SK-N-SH treated with all-trans-retinoic acid at 6 μM for 48 hours (cell line): ENCODE data around the gene PFN2.

Source experiments
- ATAC-seq: fragments of 200-7000 bp; cut with Tn5 transposase; 3 replicates; pipeline ENCODE4 v1.9.1; 2020; ENCODE audit warnings: mild to moderate bottlenecking, moderate library complexity
- ARNTL ChIP-seq: fragments of 450-650 bp; formaldehyde crosslinking; IDR thresholded peaks from 2 replicates; pipeline ENCODE4 v1.5.0; 2020; ENCODE audit warnings: low read depth, mild to moderate bottlenecking, moderate library complexity, borderline replicate concordance
- BACH2 ChIP-seq: fragments of 250-450 bp; sonication (Bioruptor Pico); IDR thresholded peaks from 2 replicates; pipeline ENCODE4 v1.9.0; 2021; ENCODE audit warnings: mild to moderate bottlenecking, borderline replicate concordance
- CREB5 ChIP-seq: fragments of 250-450 bp; sonication (Bioruptor Pico); IDR thresholded peaks from 2 replicates; pipeline ENCODE4 v1.5.1; 2020; ENCODE audit warnings: low read depth, mild to moderate bottlenecking, moderate library complexity
- ESRRG ChIP-seq: fragments of 250-450 bp; sonication (Bioruptor Pico); IDR thresholded peaks from 2 replicates; pipeline ENCODE4 v1.6.1; 2021; ENCODE audit warnings: mild to moderate bottlenecking
- GLIS3 ChIP-seq: fragments of 250-450 bp; sonication (Bioruptor Pico); IDR thresholded peaks from 2 replicates; pipeline ENCODE4 v1.5.0; 2020; ENCODE audit warnings: mild to moderate bottlenecking, moderate library complexity
- ISL1 ChIP-seq: fragments of 250-450 bp; sonication (Bioruptor Pico); IDR thresholded peaks from 2 replicates; pipeline ENCODE4 v2.1.2; 2022; ENCODE audit warnings: mild to moderate bottlenecking, moderate library complexity
- OSR1 ChIP-seq: fragments of 250-450 bp; sonication (Bioruptor Pico); IDR thresholded peaks from 2 replicates; pipeline ENCODE4 v1.8.0; 2022; ENCODE audit warnings: moderate library complexity, mild to moderate bottlenecking, inconsistent platforms
- POU6F1 ChIP-seq: fragments of 250-450 bp; sonication (Bioruptor Pico); IDR thresholded peaks from 2 replicates; pipeline ENCODE4 v1.8.0; 2021; ENCODE audit warnings: low read depth, mild to moderate bottlenecking, moderate library complexity, borderline replicate concordance
- PPARA ChIP-seq: fragments of 250-450 bp; sonication (Bioruptor Pico); IDR thresholded peaks from 2 replicates; pipeline ENCODE4 v1.5.0; 2020; ENCODE audit warnings: mild to moderate bottlenecking, borderline replicate concordance
- RARB ChIP-seq: fragments of 250-450 bp; sonication (Bioruptor Pico); IDR thresholded peaks from 2 replicates; pipeline ENCODE4 v1.8.0; 2021; ENCODE audit warnings: mild to moderate bottlenecking, moderate library complexity
- TCF4 ChIP-seq: fragments of 250-450 bp; sonication (Bioruptor Pico); IDR thresholded peaks from 2 replicates; pipeline ENCODE4 v1.8.0; 2021; ENCODE audit warnings: mild to moderate bottlenecking, moderate library complexity, borderline replicate concordance
- TOX ChIP-seq: fragments of 250-450 bp; sonication (Bioruptor Pico); IDR thresholded peaks from 2 replicates; pipeline ENCODE4 v1.8.0; 2021; ENCODE audit warnings: mild to moderate bottlenecking, moderate library complexity, borderline replicate concordance
- TSHZ2 ChIP-seq: fragments of 250-450 bp; sonication (Bioruptor Pico); IDR thresholded peaks from 2 replicates; pipeline ENCODE4 v1.5.0; 2020; ENCODE audit warnings: mild to moderate bottlenecking, moderate library complexity
- ZC3H10 ChIP-seq: fragments of 250-450 bp; sonication (Bioruptor Pico); IDR thresholded peaks from 2 replicates; pipeline ENCODE4 v1.5.1; 2021; ENCODE audit warnings: mild to moderate bottlenecking, moderate library complexity
- ZFP3 ChIP-seq: fragments of 250-450 bp; sonication (Bioruptor Pico); IDR thresholded peaks from 2 replicates; pipeline ENCODE4 v1.5.0; 2020; ENCODE audit warnings: mild to moderate bottlenecking, moderate library complexity
- ZFP30 ChIP-seq: fragments of 450-650 bp; formaldehyde crosslinking; IDR thresholded peaks from 2 replicates; pipeline ENCODE4 v1.5.0; 2022; ENCODE audit warnings: mild to moderate bottlenecking, moderate library complexity
- ZNF565 ChIP-seq: fragments of 450-650 bp; formaldehyde crosslinking; conservative IDR thresholded peaks from 2 replicates; pipeline ENCODE4 v1.5.0; 2020; ENCODE audit warnings: low read depth, mild to moderate bottlenecking, moderate library complexity
- ZNF70 ChIP-seq: fragments of 450-650 bp; formaldehyde crosslinking; IDR thresholded peaks from 2 replicates; pipeline ENCODE4 v1.5.0; 2020; ENCODE audit warnings: mild to moderate bottlenecking, moderate library complexity
- ZNF8 ChIP-seq: fragments of 450-650 bp; formaldehyde crosslinking; IDR thresholded peaks from 2 replicates; pipeline ENCODE4 v1.5.0; 2020; ENCODE audit warnings: mild to moderate bottlenecking, moderate library complexity
- TF ChIP-seq, protein P1 (sequence below): fragments of 250-450 bp; sonication (Bioruptor Pico); IDR thresholded peaks from 2 replicates; pipeline ENCODE4 v1.5.1; 2021; ENCODE audit warnings: mild to moderate bottlenecking, moderate library complexity
- TF ChIP-seq, protein P2 (sequence below): fragments of 250-450 bp; sonication (Bioruptor Pico); IDR thresholded peaks from 2 replicates; pipeline ENCODE4 v1.8.0; 2020; ENCODE audit warnings: mild to moderate bottlenecking, moderate library complexity, borderline replicate concordance

The PFN2 gene

DNA sequence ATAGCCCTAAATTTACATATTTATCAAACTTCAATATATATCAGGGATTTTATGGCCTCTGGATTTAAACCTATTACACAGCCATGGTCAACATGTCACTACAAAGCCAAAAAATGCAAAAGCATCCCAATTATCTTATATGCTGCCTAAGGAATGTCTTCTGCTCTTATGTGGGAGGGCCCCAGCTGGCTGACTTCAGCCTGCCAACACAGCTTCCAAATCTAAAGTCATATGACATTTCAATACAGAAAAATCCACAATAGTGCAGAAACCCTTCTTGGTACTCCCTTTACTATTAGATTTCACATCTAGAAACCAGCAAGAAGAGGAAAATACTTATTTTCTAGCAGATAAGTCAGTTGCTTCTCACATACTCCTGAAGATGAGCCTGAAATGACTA lies 6.4 kb downstream of the PFN2 start:
- TF ChIP-seq ZNF565 (CRISPR knock-in tag): no peak
- TF ChIP-seq PPARA (CRISPR knock-in tag): no peak
- TF ChIP-seq OSR1: no peak
- TF ChIP-seq, protein P1, sequence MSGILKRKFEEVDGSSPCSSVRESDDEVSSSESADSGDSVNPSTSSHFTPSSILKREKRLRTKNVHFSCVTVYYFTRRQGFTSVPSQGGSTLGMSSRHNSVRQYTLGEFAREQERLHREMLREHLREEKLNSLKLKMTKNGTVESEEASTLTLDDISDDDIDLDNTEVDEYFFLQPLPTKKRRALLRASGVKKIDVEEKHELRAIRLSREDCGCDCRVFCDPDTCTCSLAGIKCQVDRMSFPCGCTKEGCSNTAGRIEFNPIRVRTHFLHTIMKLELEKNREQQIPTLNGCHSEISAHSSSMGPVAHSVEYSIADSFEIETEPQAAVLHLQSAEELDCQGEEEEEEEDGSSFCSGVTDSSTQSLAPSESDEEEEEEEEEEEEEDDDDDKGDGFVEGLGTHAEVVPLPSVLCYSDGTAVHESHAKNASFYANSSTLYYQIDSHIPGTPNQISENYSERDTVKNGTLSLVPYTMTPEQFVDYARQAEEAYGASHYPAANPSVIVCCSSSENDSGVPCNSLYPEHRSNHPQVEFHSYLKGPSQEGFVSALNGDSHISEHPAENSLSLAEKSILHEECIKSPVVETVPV: no peak
- no peak for TF ChIP-seq ZFP30 (CRISPR knock-in tag)
- ATAC-seq: no peak

- no peak for ATAC-seq
- no peak for TF ChIP-seq TCF4 (CRISPR knock-in tag)
Measured at GRCh38 chr3:149963485-149963884, 7.2 kb downstream of the PFN2 start.

DNA sequence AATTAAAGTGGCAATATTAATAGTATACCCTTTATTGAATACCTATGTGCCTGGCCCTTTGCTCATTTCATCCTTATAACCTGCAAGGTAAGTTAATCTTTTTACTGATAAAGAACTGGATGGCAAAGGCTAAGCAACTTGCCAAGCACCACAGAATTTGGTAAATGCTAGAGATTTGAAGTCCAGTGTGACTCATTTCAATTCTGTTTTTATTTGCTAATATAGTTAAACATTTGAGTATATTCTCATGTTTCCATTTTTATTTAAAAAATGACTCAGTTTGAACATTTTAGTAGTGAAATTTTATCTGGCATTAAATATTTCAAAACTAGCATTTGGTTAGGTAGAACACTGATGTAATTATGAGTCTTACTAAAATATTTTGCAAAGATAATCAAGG lies 11.3 kb downstream of the PFN2 start:
- TF ChIP-seq TCF4 (CRISPR knock-in tag) (no peak), ISL1 (CRISPR knock-in tag) (no peak), GLIS3 (CRISPR knock-in tag) (no peak), ARNTL (CRISPR knock-in tag) (no peak), POU6F1 (CRISPR knock-in tag) (no peak), TSHZ2 (CRISPR knock-in tag) (no peak), TOX (CRISPR knock-in tag) (no peak), ZC3H10 (CRISPR knock-in tag) (no peak), ZNF8 (no peak), ZFP3 (CRISPR knock-in tag) (no peak), CREB5 (CRISPR knock-in tag) (no peak), ZNF565 (CRISPR knock-in tag) (no peak), OSR1 (no peak)
- TF ChIP-seq, protein P2, sequence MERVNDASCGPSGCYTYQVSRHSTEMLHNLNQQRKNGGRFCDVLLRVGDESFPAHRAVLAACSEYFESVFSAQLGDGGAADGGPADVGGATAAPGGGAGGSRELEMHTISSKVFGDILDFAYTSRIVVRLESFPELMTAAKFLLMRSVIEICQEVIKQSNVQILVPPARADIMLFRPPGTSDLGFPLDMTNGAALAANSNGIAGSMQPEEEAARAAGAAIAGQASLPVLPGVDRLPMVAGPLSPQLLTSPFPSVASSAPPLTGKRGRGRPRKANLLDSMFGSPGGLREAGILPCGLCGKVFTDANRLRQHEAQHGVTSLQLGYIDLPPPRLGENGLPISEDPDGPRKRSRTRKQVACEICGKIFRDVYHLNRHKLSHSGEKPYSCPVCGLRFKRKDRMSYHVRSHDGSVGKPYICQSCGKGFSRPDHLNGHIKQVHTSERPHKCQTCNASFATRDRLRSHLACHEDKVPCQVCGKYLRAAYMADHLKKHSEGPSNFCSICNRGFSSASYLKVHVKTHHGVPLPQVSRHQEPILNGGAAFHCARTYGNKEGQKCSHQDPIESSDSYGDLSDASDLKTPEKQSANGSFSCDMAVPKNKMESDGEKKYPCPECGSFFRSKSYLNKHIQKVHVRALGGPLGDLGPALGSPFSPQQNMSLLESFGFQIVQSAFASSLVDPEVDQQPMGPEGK: no peak
- ATAC-seq: no peak

DNA sequence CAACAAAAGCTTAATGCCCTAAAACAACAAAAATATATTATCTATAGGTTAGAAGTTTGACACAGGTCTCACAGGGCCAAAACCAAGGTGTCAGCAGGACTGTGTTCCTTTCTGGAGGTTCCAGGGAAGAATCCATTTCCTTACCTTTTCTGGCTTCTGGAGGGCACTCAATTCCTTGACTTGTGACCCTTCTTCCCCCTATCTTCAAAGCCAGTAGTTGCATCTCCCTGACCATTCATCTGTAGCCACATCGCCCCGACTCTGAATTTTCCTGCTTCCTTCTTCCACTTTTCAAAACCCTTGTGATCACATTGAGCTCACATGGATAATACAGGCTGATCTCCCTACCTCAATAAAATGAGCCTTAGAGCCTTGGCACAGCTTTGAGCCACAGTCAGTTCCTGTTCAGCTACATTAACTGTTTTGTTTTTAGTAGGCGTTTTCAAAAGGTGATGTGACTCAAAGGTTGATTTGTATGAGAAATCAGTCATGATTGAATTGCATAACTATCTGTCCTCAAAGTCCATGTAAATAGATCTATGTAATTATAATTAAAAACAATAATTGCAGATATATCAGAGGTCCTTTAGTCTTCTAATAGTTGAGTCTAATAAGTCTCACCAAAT lies 12.4 kb downstream of the PFN2 start:
- ATAC-seq: no peak
- no peak for TF ChIP-seq CREB5 (CRISPR knock-in tag)
- TF ChIP-seq, protein P1: no peak
- TF ChIP-seq ESRRG: no peak
- no peak for TF ChIP-seq TCF4 (CRISPR knock-in tag)
- TF ChIP-seq ARNTL (CRISPR knock-in tag): no peak
- TF ChIP-seq ZNF70 (CRISPR knock-in tag): no peak
- TF ChIP-seq ZFP30 (CRISPR knock-in tag): no peak
- no peak for TF ChIP-seq BACH2
- TF ChIP-seq RARB: no peak
- TF ChIP-seq ZFP3 (CRISPR knock-in tag): no peak
- TF ChIP-seq PPARA (CRISPR knock-in tag): no peak
- TF ChIP-seq POU6F1 (CRISPR knock-in tag): no peak
- no peak for TF ChIP-seq GLIS3 (CRISPR knock-in tag)
- TF ChIP-seq ZNF8: no peak
